OCI-LY7 (cell line): ENCODE measurements around the gene TMEM44.

Experiments
- CTCF ChIP-seq: fragments of 200-600 bp; sonication (generic); conservative IDR thresholded peaks from 2 replicates; pipeline ENCODE4 v1.5.1; 2014; ENCODE audit warnings: mild to moderate bottlenecking, antibody characterized with exemption, low read length, moderate library complexity, mixed read lengths
- EZH2phosphoT487 ChIP-seq: fragments of 200-600 bp; sonication (generic); IDR thresholded peaks from 2 replicates; pipeline ENCODE4 v1.6.1; 2018; ENCODE audit warnings: low read depth, borderline replicate concordance, mild to moderate bottlenecking, mixed run types, antibody characterized with exemption, low read length, moderate library complexity, mixed read lengths

- TF ChIP-seq CTCF (no peak), EZH2phosphoT487 (no peak)
Measured at GRCh38 chr3:194586836-194587235, 46.4 kb downstream of the TMEM44 start.
